DND-41 (cell line): Measurements from ENCODE around the gene NTSR1.

Experiments
- EZH2 ChIP-seq: IDR thresholded peaks from 3 replicates; pipeline ENCODE4 v1.6.1; 2012; ENCODE audit warnings: borderline replicate concordance, low read depth, mild to moderate bottlenecking, moderate library complexity, low read length, inconsistent platforms; ENCODE audit not compliant: severe bottlenecking
- TF ChIP-seq, protein P1 (sequence below): IDR thresholded peaks from 2 replicates; pipeline ENCODE4 v1.5.1; 2012; ENCODE audit warnings: borderline replicate concordance, low read length, moderate library complexity, mild to moderate bottlenecking; ENCODE audit not compliant: poor library complexity, severe bottlenecking; ENCODE audit errors: extremely low read depth

DNA sequence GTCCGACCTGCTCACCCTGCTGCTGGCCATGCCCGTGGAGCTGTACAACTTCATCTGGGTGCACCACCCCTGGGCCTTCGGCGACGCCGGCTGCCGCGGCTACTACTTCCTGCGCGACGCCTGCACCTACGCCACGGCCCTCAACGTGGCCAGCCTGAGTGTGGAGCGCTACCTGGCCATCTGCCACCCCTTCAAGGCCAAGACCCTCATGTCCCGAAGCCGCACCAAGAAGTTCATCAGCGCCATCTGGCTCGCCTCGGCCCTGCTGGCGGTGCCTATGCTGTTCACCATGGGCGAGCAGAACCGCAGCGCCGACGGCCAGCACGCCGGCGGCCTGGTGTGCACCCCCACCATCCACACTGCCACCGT lies 885 bp downstream of the NTSR1 start:
- TF ChIP-seq, protein P1, sequence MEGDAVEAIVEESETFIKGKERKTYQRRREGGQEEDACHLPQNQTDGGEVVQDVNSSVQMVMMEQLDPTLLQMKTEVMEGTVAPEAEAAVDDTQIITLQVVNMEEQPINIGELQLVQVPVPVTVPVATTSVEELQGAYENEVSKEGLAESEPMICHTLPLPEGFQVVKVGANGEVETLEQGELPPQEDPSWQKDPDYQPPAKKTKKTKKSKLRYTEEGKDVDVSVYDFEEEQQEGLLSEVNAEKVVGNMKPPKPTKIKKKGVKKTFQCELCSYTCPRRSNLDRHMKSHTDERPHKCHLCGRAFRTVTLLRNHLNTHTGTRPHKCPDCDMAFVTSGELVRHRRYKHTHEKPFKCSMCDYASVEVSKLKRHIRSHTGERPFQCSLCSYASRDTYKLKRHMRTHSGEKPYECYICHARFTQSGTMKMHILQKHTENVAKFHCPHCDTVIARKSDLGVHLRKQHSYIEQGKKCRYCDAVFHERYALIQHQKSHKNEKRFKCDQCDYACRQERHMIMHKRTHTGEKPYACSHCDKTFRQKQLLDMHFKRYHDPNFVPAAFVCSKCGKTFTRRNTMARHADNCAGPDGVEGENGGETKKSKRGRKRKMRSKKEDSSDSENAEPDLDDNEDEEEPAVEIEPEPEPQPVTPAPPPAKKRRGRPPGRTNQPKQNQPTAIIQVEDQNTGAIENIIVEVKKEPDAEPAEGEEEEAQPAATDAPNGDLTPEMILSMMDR: no peak
- no peak for TF ChIP-seq EZH2
